ENCODE measurements around the gene EXOSC6. TPM values are rescaled to one million over a fixed set of nuclear protein-coding genes. Genes with fewer than 3 reads are reported as not detected.
A peak's percentile ranks its signal among the peaks of the same experiment; 100 is the strongest.
"Not testable (repeated sequence)": the region's sequence is repeated elsewhere in the genome, so short reads cannot be mapped to it uniquely, and the experiment has no call there.

The EXOSC6 gene
- total RNA-seq, 1 donor from 2014 or later, result 25.6 TPM

DNA sequence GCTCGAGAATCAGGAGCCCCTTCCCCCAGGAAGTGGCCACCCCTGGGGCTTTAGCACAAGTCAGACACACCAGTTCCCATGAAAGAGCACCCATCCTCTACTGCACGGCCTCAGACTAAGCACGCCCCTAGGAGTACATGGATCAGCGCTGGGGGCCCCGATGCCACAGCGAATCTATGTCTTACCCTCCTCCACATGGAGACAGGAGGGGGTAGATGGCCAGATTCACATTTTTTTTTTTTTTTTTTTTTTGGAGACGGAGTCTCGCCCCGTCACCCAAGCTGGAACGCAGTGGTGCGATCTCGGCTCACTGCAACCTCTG, 3.2 kb upstream of the EXOSC6 start:
- no peak for DNase-seq (ENCODE audit: low spot score)

DNA sequence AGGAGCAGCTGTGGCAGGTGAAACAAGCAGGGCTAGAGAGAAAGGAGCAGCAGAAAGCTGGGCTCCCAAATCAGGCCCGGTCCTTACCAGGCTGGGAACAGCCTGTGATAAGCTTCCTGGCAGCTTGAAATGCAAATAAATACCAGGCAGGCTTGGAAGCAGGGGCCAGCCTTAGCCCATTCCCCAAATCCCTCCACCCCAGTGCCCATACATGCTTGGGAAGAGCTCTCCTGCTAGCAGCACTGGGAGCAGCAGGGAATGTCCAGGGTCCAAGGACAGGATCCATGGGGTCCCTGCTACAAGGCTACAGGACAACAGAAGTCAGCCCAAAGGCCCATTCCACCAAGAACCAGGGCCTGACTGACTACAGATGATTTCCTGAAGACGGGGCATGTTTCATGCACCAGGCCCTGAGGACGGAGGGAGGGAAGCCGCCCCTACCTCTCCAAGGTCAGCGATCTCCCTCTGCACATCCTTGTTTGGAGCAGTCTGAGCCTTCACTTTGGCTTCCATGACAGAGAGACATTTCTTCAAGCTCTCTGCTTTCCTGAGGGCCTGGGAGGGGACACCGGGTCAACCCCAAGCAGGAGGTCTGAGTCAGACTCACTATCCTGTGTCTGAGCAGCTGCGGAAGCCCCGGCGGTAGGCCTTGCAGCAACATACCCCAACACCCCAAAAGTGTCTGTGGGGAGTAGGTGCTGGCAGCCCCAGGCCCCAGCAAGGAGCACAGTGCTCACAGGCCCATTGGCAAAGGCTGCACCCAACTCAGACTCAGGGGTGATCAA, 2.6 kb upstream of the EXOSC6 start:
- DNase-seq (ENCODE audit: low spot score), result no peak

GRCh38 chr16:70253291-70254106, 1.8 kb upstream of the EXOSC6 start:
- DNase-seq (ENCODE audit: low spot score), result peak; percentile 45

DNA sequence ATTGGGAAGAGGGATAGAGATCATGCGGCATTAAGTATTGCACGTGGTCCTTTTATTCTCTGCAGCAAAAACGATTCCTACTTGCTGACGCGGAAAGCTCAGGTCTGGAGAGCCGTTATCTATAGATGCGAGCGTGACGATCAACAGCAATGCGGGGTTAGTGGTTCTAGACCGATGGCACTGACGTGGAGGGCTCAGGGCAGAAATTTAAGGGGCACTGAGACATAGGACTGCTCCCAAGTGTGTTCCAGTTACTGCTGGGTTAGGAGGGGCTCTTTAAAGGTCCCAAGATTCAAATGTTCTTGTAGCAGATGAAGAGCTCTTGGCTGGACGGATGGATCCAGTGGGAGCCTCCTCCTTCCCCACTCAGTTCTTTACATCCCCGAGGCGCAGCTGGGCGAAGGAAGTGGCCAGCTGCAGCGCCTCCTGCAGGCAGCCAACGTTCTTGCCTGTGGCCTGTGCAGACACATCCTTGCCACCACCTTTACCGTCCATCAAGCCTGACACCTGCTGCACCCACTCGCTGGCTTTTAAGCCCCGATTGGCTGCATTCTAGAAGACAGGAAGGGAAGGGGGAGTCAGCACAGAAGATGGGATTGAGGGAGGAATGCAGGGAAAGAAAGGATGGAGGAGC, 732 bp upstream of the EXOSC6 start:
- DNase-seq (ENCODE audit: low spot score), result no peak

DNA sequence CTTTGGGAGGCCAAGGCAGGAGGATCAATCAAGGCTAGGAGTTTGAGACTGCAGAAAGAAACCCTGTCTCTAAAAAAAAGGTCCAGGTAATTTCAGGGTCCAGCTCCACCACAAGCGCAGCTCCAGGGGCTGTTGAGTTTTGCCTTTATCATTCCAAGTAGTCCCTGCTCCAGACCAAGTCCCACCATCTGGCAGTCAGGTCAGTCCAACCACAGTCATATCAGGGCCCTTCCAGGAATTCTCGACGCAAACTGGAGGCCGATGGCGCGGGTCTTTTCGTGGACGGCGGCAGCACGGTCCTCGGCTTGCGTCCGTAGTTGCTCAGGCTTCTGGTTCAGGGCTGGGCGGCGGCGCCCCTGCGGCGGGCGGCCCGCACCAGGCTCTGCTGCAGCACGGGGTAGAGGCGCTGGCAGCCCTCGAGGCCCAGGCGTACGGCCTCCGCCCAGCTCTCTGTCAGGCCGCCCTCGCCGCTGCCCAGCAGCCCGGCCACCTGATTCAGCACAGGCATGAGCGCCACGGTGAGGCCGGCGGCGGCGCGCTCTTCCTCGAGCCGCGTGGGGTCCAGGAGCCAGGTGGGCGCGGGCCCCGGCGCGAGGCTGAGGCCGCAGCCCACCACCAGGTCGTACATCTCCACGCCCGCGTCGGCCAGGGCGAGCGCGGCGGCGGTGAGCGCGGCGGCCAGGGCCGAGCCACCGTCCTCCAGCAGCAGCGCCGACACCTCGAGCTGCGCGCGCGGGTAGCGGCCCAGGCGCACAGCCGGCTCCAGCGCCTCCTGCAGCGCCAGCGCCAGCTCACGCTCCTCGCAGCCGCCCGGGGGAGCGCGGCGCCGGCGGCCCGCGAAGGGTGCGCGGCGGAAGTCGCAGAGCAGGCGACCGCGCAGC, 752 bp downstream of the EXOSC6 start:
- DNase-seq (ENCODE audit: low spot score), result no peak

GRCh38 chr16:70249697-70250096, 2.0 kb downstream of the EXOSC6 start:
- DNase-seq (ENCODE audit: low spot score), result not testable (repeated sequence)

DNA sequence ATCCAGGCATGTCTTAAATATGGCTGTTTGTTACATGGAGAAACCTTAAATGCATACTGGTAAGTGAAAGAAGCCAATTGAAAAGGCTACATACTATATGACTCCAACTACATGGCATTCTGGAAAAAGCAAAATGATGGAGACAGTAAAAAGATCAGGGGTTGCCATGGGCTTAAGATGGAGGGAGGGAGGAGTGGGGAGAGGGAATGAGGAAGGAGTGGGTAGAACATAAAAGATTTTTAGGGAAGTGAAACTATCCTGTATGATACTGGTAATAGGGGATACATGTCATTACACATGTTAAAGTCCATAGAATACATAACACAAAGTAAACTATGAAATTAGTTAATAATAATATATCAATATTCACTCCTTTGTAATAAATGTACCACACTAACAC, 13.0 kb downstream of the EXOSC6 start:
- DNase-seq (ENCODE audit: low spot score), result not testable (repeated sequence)

GRCh38 chr16:70231831-70232230, 19.9 kb downstream of the EXOSC6 start:
- DNase-seq (ENCODE audit: low spot score), result not testable (repeated sequence)

GRCh38 chr16:70226024-70226423, 25.7 kb downstream of the EXOSC6 start:
- not testable (repeated sequence) for DNase-seq (ENCODE audit: low spot score)

DNA sequence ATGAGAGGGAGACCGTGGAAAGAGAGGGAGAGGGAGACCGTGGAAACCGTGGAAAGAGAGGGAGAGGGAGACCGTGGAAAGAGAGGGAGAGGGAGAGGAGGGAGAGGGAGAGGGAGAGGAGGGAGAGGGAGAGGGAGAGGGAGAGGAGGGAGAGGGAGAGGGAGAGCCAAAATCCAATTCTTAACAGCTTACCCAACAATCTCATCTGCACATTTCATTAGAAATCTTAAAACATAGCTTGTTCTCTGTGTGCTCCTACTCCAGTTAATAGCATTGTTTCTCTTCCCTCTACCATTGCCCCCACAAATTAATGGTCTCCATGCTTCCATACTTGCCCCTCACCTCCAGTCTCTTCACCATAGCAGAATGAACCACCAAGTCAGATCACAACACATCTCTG, 26.3 kb downstream of the EXOSC6 start:
- DNase-seq (ENCODE audit: low spot score), result not testable (repeated sequence)

DNA sequence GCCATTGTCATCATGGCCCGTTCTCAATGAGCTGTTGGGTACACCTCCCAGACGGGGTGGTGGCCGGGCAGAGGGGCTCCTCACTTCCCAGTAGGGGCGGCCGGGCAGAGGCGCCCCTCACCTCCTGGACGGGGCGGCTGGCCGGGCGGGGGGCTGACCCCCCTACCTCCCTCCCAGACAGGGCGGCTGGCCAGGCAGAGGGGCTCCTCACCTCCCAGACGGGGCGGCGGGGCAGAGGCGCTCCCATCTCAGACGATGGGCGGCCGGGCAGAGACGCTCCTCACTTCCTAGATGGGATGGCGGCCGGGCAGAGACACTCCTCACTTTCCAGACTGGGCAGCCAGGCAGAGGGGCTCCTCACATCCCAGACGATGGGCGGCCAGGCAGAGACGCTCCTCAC, 27.1 kb downstream of the EXOSC6 start:
- not testable (repeated sequence) for DNase-seq (ENCODE audit: low spot score)

DNA sequence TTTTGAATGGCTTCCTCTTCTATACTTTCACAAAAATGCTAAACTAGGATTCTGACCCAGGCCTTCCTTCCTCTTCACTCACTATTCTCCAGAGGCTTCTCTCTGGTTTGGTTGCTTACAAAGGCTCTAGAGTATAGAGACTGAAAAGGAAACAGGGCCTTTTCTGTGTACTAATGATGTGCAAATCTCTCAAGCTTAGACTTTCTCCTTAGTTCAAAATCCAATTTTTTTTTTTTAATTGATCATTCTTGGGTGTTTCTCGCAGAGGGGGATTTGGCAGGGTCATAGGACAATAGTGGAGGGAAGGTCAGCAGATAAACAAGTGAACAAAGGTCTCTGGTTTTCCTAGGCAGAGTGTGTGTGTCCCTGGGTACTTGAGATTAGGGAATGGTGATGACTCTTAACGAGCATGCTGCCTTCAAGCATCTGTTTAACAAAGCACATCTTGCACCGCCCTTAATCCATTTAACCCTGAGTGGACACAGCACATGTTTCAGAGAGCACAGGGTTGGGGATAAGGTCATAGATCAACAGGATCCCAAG, 27.7 kb downstream of the EXOSC6 start:
- not testable (repeated sequence) for DNase-seq (ENCODE audit: low spot score)

DNA sequence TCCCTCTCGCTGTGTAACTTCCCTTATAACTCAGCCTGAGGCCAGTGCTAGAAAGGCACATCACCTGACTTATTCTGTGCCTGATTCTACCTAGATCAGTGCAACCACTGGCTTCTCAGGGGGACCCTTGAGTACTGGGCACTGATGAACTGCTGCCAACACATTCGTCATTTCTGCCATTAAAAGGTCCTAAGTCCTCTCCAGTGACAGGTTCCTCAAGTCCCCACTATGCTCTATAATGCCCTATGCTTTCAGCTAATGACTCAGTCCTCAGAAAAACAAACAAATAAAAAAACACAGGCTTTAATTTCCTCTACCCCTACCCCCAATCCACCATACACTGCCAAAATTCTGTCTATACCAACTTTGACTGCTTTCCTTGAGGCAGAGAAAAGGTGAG, 28.5 kb downstream of the EXOSC6 start:
- DNase-seq (ENCODE audit: low spot score), result not testable (repeated sequence)

- DNase-seq (ENCODE audit: low spot score), result not testable (repeated sequence)
Measured at GRCh38 chr16:70222574-70222973, 29.2 kb downstream of the EXOSC6 start.

DNA sequence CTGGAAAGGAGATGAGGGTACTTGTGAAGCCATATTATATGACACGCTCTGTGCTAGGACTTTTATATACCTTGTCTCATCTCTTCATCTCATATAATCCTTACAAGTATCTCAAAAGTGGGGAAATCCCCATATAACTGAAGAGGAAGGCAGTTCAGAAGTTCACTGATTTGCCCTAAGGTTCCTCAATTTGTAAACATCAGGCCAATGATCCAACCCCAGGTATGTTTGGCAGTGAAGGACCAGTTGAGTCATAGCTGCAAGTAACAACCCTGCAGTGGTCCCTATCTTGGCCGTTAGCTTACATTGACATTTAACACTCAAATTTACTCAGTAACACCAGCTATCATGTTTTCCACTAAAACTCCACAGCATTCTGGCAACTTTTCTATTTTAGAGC, 33.2 kb downstream of the EXOSC6 start:
- DNase-seq (ENCODE audit: low spot score), result not testable (repeated sequence)

GRCh38 chr16:70206382-70206781, 45.4 kb downstream of the EXOSC6 start:
- DNase-seq (ENCODE audit: low spot score), result not testable (repeated sequence)

DNA sequence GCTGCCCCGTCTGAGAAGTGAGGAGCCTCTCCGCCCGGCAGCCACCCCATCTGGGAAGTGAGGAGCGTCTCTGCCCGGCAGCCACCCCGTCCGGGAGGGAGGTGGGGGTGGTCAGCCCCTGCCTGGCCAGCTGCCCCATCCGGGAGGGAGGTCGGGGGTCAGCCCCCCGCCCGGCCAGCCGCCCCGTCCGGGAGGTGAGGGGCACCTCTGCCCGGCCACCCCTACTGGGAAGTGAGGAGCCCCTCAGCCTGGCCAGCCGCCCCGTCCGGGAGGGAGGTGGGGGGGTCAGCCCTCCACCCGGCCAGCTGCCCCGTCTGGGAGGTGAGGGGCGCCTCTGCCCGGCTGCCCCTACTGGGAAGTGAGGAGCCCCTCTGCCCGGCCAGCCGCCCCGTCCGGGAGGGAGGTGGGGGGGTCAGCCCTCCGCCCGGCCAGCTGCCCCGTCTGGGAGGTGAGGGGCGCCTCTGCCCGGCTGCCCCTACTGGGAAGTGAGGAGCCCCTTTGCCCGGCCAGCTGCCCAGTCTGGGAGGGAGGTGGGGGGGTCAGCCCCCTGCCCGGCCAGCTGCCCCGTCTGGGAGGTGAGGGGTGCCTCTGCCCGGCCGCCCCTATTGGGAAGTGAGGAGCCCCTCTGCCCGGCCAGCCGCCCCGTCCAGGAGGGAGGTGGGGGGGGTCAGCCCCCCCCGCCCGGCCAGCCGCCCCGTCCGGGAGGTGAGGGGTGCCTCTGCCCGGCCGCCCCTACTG, 46.9 kb downstream of the EXOSC6 start:
- not testable (repeated sequence) for DNase-seq (ENCODE audit: low spot score)

GRCh38 chr16:70204010-70204409, 47.7 kb downstream of the EXOSC6 start:
- DNase-seq (ENCODE audit: low spot score), result not testable (repeated sequence)

- not testable (repeated sequence) for DNase-seq (ENCODE audit: low spot score)
Measured at GRCh38 chr16:70203508-70203907, 48.2 kb downstream of the EXOSC6 start.

DNA sequence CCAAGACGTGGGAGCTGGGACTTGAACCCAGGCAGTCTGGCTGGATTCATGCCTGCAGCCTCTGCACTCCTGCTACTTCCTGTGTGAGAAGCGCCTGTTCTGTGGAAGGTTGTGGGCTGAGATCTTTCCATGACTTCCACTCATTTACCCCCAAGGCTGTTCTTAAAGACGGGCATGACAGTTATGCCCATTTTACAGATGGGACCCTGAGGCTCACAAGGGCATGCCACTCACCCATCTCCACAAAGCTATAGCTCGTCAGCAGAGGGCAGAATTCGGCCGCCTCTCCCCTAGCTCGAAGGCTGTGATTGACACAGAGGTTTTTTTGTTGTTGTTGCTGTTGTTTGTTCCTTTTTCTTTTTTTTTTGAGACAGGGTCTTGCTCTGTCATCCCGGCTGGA, 51.7 kb downstream of the EXOSC6 start:
- not testable (repeated sequence) for DNase-seq (ENCODE audit: low spot score)
